A549 (cell line): Measurements from ENCODE around the gene COPZ1.

ENCODE experiments used
- CBX8 ChIP-seq: fragments of 200-600 bp; sonication (generic); IDR thresholded peaks from 2 replicates; pipeline ENCODE4 v1.6.1; 2016
- NPAS2 ChIP-seq: fragments of 250-450 bp; sonication (Bioruptor Pico); IDR thresholded peaks from 2 replicates; pipeline ENCODE4 v1.8.0; 2022; ENCODE audit warnings: mild to moderate bottlenecking, moderate library complexity, borderline replicate concordance
- POLR2A ChIP-seq: IDR thresholded peaks from 2 replicates; pipeline ENCODE4 v1.6.1; 2012; ENCODE audit warnings: mild to moderate bottlenecking, low read length

- TF ChIP-seq NPAS2 (CRISPR knock-in tag) (no peak), POLR2A (no peak), CBX8 (no peak)
These were observed 25.3 kb upstream of the COPZ1 start for GRCh38 chr12:54299515-54300224.
